OCI-LY3 (cell line): ENCODE data around the gene PEMT.

Source experiments
- EZH2phosphoT487 ChIP-seq: fragments of 200-600 bp; shearing (Covaris generic); IDR thresholded peaks from 2 replicates; pipeline ENCODE4 v1.6.1; 2018; ENCODE audit warnings: antibody characterized with exemption, mixed run types, low read depth
- TF ChIP-seq, protein P1 (sequence below): fragments of 200-600, 300-600 bp; sonication (generic); IDR thresholded peaks from 2 replicates; pipeline ENCODE4 v1.5.1; 2014; ENCODE audit warnings: antibody characterized with exemption, low read length, low read depth

DNA sequence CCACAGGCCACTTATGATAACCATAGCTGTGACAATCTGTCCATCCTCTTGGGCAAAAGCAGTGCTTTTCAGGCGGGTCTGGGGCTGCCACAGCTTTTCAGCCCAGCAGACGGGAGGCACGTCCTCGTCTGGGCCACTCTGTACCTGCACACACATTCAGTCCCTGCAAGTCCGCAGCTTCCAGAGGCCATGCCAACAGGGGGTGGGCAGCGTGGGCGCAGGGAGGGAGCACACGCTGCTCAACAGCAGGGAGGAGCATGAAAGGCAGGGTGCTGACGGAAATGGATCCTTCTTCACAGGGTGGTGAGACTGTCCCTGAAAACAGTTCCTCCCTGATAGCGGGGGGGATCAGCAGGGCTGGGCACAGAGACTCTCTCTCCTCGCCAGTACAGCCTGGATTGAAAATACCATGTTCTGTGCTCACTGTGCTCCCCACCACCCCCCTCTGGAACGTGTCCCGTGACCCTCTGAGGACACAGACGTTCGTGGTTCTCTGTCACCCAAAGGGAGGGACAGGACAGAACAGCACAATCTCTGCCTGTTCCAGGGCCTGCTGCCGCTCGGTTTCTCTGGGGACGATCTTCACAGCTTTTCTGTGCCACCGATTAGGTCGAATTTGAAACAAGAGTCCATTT is 41.7 kb downstream of the PEMT start:
- TF ChIP-seq, protein P1, sequence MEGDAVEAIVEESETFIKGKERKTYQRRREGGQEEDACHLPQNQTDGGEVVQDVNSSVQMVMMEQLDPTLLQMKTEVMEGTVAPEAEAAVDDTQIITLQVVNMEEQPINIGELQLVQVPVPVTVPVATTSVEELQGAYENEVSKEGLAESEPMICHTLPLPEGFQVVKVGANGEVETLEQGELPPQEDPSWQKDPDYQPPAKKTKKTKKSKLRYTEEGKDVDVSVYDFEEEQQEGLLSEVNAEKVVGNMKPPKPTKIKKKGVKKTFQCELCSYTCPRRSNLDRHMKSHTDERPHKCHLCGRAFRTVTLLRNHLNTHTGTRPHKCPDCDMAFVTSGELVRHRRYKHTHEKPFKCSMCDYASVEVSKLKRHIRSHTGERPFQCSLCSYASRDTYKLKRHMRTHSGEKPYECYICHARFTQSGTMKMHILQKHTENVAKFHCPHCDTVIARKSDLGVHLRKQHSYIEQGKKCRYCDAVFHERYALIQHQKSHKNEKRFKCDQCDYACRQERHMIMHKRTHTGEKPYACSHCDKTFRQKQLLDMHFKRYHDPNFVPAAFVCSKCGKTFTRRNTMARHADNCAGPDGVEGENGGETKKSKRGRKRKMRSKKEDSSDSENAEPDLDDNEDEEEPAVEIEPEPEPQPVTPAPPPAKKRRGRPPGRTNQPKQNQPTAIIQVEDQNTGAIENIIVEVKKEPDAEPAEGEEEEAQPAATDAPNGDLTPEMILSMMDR: no peak
- no peak for TF ChIP-seq EZH2phosphoT487
